SK-N-DZ (cell line): Measurements from ENCODE around the gene HIVEP3.
A peak's percentile ranks its signal among the peaks of the same experiment; 100 is the strongest.

Source experiments
- DNase-seq: peaks from one replicate; pipeline ENCODE4 v3.0.0-alpha.2; 2015; ENCODE audit warnings: low spot score

HIVEP3 gene

DNA sequence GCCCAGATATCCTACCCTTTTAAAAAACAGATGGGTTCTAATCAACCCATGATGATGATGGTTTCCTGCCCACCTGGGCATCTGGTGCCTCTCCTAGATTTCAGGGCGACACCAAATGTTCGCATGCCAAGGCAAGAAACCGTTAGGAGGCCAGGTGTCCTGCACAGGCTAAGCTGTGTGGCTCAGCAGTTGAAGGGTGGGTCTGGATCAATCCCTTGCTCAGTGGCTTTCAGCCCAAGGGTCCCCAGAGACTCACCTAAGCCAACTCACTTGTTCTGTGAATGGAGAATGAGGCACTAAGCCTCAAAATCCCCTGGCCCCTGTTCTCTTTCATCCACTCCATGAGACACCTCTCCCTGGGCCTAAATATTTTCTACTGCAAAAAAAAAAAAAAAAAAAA is 265.1 kb downstream of the HIVEP3 start:
- DNase-seq: no peak

DNA sequence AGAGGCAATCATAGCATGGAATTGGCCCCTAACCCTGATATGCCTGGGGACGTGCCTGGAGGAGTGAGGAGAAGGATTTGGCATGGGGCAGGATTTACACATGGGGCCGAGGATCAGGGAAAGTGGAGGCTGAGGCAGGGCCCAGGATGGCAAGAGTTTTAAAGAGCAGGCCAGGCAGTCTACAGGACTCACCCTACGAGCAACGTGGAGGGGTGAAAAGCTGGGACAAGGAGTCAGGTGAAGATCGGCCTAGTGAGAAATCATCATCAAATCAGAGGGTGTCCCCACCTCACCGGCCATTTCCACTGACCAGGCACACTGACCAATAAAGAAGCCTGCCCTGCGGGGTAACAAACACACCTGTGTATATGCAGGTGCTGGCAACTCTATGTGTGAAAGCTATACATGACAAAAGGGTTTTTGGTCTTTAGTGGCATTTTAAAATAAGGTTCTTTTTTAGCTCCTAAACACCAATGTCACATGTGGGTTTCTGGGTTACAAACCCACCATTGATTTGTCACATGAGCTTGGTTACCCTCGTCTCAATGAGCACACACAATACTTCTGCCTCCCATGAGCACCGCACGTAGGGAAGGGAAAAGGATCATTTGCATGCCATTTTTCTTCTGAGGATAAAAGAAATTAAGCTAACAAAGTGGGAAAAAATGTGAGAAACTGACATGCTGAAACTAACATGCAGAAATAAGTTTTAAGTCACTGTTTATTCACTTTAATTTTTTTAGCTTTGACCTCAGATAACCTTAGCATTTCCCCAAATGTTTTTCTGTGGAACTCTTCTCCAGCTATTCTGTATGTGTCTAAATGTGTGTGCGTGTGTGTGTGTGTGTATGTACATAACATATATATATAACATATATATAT is 266.1 kb downstream of the HIVEP3 start:
- DNase-seq: no peak

GRCh38 chr1:41650028-41650880 is 268.5 kb downstream of the HIVEP3 start:
- no peak for DNase-seq

- peak; percentile 17 for DNase-seq
Measured at GRCh38 chr1:41649396-41650027, 269.2 kb downstream of the HIVEP3 start.

DNA sequence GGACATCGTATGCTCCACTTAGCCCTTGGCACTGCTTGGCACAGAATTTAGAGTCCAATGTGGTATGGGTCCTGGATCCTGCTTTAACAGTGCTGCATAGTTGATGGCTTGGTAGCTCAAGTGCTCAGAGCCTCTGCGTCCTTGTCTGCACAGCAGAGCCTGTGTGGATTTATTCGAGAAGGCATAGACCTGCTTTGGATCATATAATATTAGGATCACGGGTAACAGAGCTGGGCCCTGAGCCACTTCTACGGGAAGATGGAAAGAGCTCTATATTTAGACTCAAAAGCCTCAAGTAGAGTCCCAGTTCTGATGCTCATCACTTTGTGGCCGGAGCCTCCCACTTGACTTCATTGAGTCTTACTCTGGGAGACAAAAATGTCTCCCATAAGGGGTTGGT is 269.9 kb downstream of the HIVEP3 start:
- DNase-seq: no peak

DNA sequence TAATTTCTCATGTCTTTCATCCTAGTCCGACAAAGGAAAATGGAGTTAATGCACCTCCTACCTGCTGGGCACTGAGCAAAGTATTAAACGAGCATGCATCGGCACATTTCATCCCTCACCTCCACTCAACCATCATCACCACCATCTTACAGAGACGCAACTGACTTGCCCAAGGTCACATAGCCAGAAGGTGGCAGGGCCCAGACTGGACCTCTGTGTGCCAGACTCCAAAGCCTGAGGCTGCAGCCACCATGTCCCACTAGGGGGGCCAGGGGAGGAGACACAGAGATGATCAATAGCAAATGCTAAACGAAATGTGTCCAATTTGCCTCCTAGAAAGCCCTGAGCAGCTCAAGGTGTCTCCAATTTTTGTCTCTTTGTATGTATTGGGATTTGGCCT is 270.5 kb downstream of the HIVEP3 start:
- DNase-seq: no peak

GRCh38 chr1:41647221-41648135 is 271.2 kb downstream of the HIVEP3 start:
- no peak for DNase-seq

- DNase-seq: no peak
Measured at GRCh38 chr1:41646186-41646585, 272.5 kb downstream of the HIVEP3 start.

- no peak for DNase-seq
Measured at GRCh38 chr1:41645062-41645461, 273.7 kb downstream of the HIVEP3 start.

- no peak for DNase-seq
Measured at GRCh38 chr1:41642922-41643821, 275.6 kb downstream of the HIVEP3 start.

DNA sequence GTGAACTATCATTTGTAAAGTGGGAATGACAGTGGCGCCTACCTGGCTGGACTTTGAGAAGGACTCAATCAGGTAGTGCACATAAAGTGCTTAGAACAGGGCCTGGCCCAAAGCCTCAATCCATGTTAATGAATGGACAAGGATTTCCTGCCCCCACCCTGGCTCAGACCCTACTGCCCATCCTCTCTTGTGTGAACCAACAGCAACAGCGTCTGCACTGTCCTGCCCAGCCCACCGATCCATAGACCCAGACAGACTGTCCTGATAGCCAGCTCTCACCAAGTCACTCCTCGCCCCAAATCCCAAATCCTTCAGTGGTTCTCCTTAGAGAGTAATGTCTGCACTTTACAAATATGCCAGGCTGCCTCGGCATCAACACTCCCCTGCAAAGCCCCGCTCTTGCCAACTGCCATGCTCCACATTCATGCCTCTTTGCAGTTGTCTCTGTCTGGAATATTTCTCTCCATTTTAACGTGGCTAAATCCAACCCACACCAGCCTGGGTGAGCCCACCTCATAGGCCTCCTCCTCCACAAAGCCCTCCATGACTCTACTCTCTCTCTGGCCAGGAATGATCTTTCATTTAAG is 276.7 kb downstream of the HIVEP3 start:
- DNase-seq: no peak

DNA sequence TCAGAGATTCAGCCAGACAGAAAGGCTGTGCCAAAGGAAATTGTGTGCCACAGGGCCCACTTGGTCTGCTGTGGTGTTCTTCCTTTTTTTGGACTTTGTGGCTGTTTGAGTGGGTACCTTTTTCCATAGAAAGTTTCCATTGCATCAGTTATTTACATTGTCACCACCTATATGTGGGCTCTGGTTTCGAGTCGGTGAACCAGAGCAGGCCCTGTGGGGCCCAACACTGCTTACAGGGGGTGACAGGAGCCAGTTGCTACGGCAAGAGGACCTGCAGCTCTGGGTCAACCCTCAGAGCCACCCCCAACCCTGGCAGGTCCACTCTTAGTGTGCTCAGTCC is 277.3 kb downstream of the HIVEP3 start:
- DNase-seq: no peak

DNA sequence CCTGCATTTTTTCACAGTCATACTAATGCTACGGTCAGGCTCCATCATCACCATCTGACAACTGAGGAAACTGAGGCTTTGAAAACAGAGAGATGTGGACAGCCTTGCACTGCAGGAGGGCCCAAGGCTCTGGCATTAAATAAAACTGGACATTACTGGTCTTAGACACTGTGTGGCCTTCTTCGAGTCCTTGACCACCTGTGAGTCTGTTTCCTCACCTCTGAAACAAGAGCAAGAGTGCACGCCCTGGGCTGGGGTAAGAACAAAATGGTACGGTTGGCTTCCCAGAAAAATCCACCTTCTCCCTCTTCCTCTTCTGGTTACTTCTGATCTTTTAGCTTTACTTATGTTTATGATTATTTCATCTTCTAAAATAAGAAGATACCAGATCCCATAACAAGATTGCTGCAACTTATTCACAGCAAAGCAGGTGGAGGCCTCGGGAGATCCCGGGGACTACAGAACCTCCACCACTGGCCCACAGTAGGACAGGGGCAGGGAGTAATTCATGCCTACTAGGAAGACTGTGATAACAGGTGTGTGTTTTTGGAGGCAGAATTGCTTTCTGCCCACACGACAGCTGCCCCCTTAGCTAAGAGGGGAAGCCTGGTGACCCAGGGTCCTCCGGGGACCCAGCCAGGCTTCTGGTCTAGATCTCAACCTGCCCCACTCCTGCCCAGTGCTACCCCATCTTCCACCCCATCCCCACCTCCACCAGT is 277.8 kb downstream of the HIVEP3 start:
- no peak for DNase-seq

GRCh38 chr1:41640141-41640751 is 278.5 kb downstream of the HIVEP3 start:
- no peak for DNase-seq

- no peak for DNase-seq
Measured at GRCh38 chr1:41639332-41639936, 279.3 kb downstream of the HIVEP3 start.

- no peak for DNase-seq
Measured at GRCh38 chr1:41638086-41639024, 280.4 kb downstream of the HIVEP3 start.

GRCh38 chr1:41637367-41637766 is 281.4 kb downstream of the HIVEP3 start:
- no peak for DNase-seq
